ENCODE results near the gene RIN2. TPM values are rescaled to one million over a fixed set of nuclear protein-coding genes. Genes with fewer than 3 reads are reported as not detected.
A peak's percentile ranks its signal among the peaks of the same experiment; 100 is the strongest.

Gene RIN2
- total RNA-seq, 2 donors from 2014 or later: 17.0 to 19.6 TPM

- Histone ChIP-seq H3K36me3 (ENCODE audit: control insufficient read depth, insufficient read depth, low read length) (no peaks in the 10 kb centered on the region), H3K9me3 (ENCODE audit: control insufficient read depth, low read length) (no peaks in the 10 kb centered on the region), H3K27me3 (ENCODE audit: control insufficient read depth, insufficient read depth, low read length, poor library complexity, severe bottlenecking) (no peaks in the 10 kb centered on the region), H3K4me1 (ENCODE audit: control insufficient read depth, insufficient read depth, low read length) (no peaks in the 10 kb centered on the region), H3K9ac (ENCODE audit: extremely low read depth, low read length, poor library complexity, severe bottlenecking) (no peak overlapping the region), H3K27ac (ENCODE audit: low read depth, low read length) (peak overlapping the region; percentile 33), H3K4me3 (ENCODE audit: low read length) (no peak overlapping the region)
- H3K9me3 Mint-ChIP-seq: no peaks in the 10 kb centered on the region
- H3K4me3 Mint-ChIP-seq: no peak overlapping the region
- no peak overlapping the region for H3K27ac Mint-ChIP-seq
- 89 to 94% methylated on average over 2 to 4 of the region's 4 CpGs for WGBS, 2 experiments (ENCODE audit: insufficient coverage in 1 of 2, insufficient read length in 1 of 2)
- DNase-seq: no peak
- H3K36me3 Mint-ChIP-seq (ENCODE audit: low read depth): no peaks in the 10 kb centered on the region
- peaks cover 5% of the 10 kb centered on the region for H3K4me1 Mint-ChIP-seq
- TF ChIP-seq, protein P1, sequence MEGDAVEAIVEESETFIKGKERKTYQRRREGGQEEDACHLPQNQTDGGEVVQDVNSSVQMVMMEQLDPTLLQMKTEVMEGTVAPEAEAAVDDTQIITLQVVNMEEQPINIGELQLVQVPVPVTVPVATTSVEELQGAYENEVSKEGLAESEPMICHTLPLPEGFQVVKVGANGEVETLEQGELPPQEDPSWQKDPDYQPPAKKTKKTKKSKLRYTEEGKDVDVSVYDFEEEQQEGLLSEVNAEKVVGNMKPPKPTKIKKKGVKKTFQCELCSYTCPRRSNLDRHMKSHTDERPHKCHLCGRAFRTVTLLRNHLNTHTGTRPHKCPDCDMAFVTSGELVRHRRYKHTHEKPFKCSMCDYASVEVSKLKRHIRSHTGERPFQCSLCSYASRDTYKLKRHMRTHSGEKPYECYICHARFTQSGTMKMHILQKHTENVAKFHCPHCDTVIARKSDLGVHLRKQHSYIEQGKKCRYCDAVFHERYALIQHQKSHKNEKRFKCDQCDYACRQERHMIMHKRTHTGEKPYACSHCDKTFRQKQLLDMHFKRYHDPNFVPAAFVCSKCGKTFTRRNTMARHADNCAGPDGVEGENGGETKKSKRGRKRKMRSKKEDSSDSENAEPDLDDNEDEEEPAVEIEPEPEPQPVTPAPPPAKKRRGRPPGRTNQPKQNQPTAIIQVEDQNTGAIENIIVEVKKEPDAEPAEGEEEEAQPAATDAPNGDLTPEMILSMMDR (conservative IDR thresholded peaks at IDR 0.05): no peak
- H3K27me3 Mint-ChIP-seq (ENCODE audit: insufficient read depth): no peaks in the 10 kb centered on the region
Measured at GRCh38 chr20:19774135-19774933, 16.3 kb downstream of the RIN2 start.

DNA sequence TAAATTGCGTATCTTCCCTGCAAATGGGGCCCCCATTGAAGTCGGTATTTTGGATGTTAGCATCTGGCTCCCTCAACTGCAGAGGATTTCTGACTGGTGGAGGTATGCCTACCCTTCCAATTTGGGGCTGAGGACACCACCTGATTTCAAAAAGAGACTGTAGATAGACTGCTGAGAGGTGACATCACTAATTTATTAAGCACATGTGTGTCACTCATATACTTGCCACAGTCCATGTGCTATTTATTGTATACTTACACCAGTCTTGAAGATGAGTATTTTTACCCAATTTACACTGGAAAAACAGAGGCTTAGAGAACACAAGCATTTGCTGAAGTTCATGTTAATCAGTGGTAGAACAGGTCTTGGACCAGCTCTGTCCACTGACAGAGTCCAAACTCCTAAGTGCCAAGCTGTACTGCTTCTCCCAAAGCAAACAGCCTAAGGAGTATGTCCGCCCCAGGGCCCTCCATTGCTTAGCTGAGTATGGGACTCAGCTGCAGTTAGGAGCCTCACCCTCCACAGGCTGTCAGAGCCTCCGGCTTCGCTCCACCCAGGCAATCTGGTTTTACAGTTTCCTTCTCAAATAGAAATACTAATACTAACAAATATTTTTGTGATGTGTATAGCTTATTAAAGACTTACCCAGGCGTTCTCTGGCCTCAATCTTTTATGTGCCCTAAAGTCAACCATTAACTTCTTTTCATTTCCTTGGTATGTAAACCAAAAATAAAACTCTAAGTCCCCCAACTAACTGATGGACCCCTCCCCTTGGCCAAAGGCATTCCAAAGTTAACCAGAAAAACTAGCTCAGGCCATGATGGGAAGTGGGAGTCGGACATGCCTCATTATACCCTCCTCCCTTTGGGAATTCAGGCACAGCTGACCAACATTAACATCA is 17.5 kb downstream of the RIN2 start:
- Mint-ChIP-seq H3K9me3 (no peaks in the 10 kb centered on the region), H3K4me1 (peaks cover 4% of the 10 kb centered on the region), H3K27me3 (ENCODE audit: insufficient read depth) (no peaks in the 10 kb centered on the region), H3K36me3 (ENCODE audit: low read depth) (no peaks in the 10 kb centered on the region), H3K27ac (no peak overlapping the region), H3K4me3 (no peak overlapping the region)
- Histone ChIP-seq H3K36me3 (ENCODE audit: control insufficient read depth, insufficient read depth, low read length) (no peaks in the 10 kb centered on the region), H3K27me3 (ENCODE audit: control insufficient read depth, insufficient read depth, low read length, poor library complexity, severe bottlenecking) (no peaks in the 10 kb centered on the region), H3K4me3 (ENCODE audit: low read length) (no peak overlapping the region), H3K9ac (ENCODE audit: extremely low read depth, low read length, poor library complexity, severe bottlenecking) (no peak overlapping the region), H3K27ac (ENCODE audit: low read depth, low read length) (no peak overlapping the region), H3K4me1 (ENCODE audit: control insufficient read depth, insufficient read depth, low read length) (no peaks in the 10 kb centered on the region), H3K9me3 (ENCODE audit: control insufficient read depth, low read length) (no peaks in the 10 kb centered on the region)
- no peak for DNase-seq
- TF ChIP-seq, protein P1 (conservative IDR thresholded peaks at IDR 0.05): no peak
- 96 to 97% methylated on average over 3 to 5 of the region's 7 CpGs for WGBS, 2 experiments (ENCODE audit: insufficient coverage in 1 of 2, insufficient read length in 1 of 2)

DNA sequence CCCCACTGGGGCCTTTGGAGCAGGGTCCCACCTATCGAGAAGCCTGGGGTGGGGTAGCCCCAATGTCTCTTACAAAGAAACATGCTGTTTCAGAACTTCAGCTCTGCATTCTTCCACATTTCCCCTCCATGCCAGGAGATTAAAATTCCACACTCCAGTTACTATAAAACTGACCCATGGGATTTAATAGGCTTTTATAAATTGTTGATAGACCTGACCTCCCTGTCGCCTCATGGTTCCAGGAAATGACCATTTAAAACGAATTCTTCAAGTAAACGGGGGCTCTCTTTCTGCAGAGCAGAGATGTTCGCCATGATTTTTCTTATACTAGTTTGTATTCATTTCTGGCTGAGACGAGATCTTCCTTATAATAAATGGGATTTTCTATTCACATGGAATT is 19.3 kb downstream of the RIN2 start:
- H3K4me1 Mint-ChIP-seq: peaks cover 3% of the 10 kb centered on the region
- H3K4me3 Mint-ChIP-seq: no peak overlapping the region
- no peaks in the 10 kb centered on the region for H3K27me3 Mint-ChIP-seq (ENCODE audit: insufficient read depth)
- Histone ChIP-seq H3K9me3 (ENCODE audit: control insufficient read depth, low read length) (no peaks in the 10 kb centered on the region), H3K27ac (ENCODE audit: low read depth, low read length) (no peak overlapping the region), H3K9ac (ENCODE audit: extremely low read depth, low read length, poor library complexity, severe bottlenecking) (no peak overlapping the region), H3K36me3 (ENCODE audit: control insufficient read depth, insufficient read depth, low read length) (no peaks in the 10 kb centered on the region), H3K4me3 (ENCODE audit: low read length) (no peak overlapping the region), H3K27me3 (ENCODE audit: control insufficient read depth, insufficient read depth, low read length, poor library complexity, severe bottlenecking) (no peaks in the 10 kb centered on the region), H3K4me1 (ENCODE audit: control insufficient read depth, insufficient read depth, low read length) (no peaks in the 10 kb centered on the region)
- 83 to 100% methylated on average over 3 to 6 of the region's 6 CpGs for WGBS, 2 experiments (ENCODE audit: insufficient coverage in 1 of 2, insufficient read length in 1 of 2)
- no peak for DNase-seq
- H3K36me3 Mint-ChIP-seq (ENCODE audit: low read depth): no peaks in the 10 kb centered on the region
- TF ChIP-seq, protein P1 (conservative IDR thresholded peaks at IDR 0.05): no peak
- no peaks in the 10 kb centered on the region for H3K9me3 Mint-ChIP-seq
- no peak overlapping the region for H3K27ac Mint-ChIP-seq
